Activated B cell treated with CpG ODN at 0.5 μM for 24 hours (primary cell): ENCODE measurements around the gene OSBPL5. TPM values are rescaled to one million over a fixed set of nuclear protein-coding genes. Genes with fewer than 3 reads are reported as not detected.

Experiments
- ATAC-seq: fragments of 200-7000 bp; cut with Tn5 transposase; one replicate; pipeline ENCODE4 v1.10.0; 2021; ENCODE audit warnings: low read depth, mild to moderate bottlenecking, moderate library complexity
- CTCF ChIA-PET: fragments of 350-600 bp; sonication (Branson Sonifier 250); formaldehyde crosslinking; loops from one replicate; lab custom pipeline; 2021; ENCODE audit warnings: antibody characterized with exemption; lab: Charles Lee
- POLR2A ChIA-PET: fragments of 350-600 bp; sonication (Branson Sonifier 250); formaldehyde crosslinking; loops from one replicate; lab custom pipeline; 2021; ENCODE audit warnings: antibody characterized with exemption; lab: Charles Lee
- DNase-seq: peaks from one replicate; pipeline ENCODE4 v3.0.0; 2022
- H3K27ac Mint-ChIP-seq: one replicate; pipeline ENCODE4 v1.8.0; 2020; ENCODE audit warnings: mixed read lengths
- H3K27me3 Mint-ChIP-seq: one replicate; pipeline ENCODE4 v1.8.0; 2021; ENCODE audit warnings: mixed read lengths
- H3K36me3 Mint-ChIP-seq: one replicate; pipeline ENCODE4 v1.8.0; 2021; ENCODE audit warnings: low read depth, mixed read lengths
- H3K4me1 Mint-ChIP-seq: one replicate; pipeline ENCODE4 v1.8.0; 2021; ENCODE audit warnings: mixed read lengths
- H3K4me3 Mint-ChIP-seq: one replicate; pipeline ENCODE4 v1.8.0; 2020; ENCODE audit warnings: mild to moderate bottlenecking, mixed read lengths
- H3K9me3 Mint-ChIP-seq: one replicate; pipeline ENCODE4 v1.8.0; 2020; ENCODE audit warnings: mixed read lengths
- CTCF ChIP-seq: fragments of 200-600 bp; IDR thresholded peaks from one replicate; pipeline ENCODE4 v1.8.0; 2022; ENCODE audit warnings: antibody characterized with exemption, mild to moderate bottlenecking
- intact Hi-C: fragments of 100-400 bp; cut with micrococcal nuclease; formaldehyde crosslinking; loops from one replicate; pipeline ENCODE4 v1.15.1; 2024
- total RNA-seq: library from RNA; stranded (reverse); gene quantifications from 2 replicates; pipeline ENCODE4 v1.2.3, GENCODE V29; 2022

The OSBPL5 gene
- total RNA-seq, 1 donor from 2014 or later: not detected

- POLR2A ChIA-PET: no interaction called here
- Mint-ChIP-seq H3K9me3 (no peaks in the 10 kb centered on the region), H3K27me3 (peaks cover 2% of the 10 kb centered on the region), H3K27ac (no peak overlapping the region), H3K4me3 (no peak overlapping the region), H3K36me3 (no peaks in the 10 kb centered on the region), H3K4me1 (no peaks in the 10 kb centered on the region)
- DNase-seq (no peak), ATAC-seq (no peak)
- TF ChIP-seq CTCF: no peak
- intact Hi-C loops: no loop called here
- CTCF ChIA-PET: no interaction called here
Observed at GRCh38 chr11:3146612-3147256, 18.4 kb downstream of the OSBPL5 start.

- intact Hi-C loops: no loop called here
- H3K4me1 Mint-ChIP-seq: no peaks in the 10 kb centered on the region
- H3K27ac Mint-ChIP-seq: no peak overlapping the region
- CTCF ChIA-PET: no interaction called here
- no peak overlapping the region for H3K4me3 Mint-ChIP-seq
- POLR2A ChIA-PET: no interaction called here
- no peak for DNase-seq
- TF ChIP-seq CTCF: no peak
- no peaks in the 10 kb centered on the region for H3K27me3 Mint-ChIP-seq
- no peak for ATAC-seq
- H3K36me3 Mint-ChIP-seq: no peaks in the 10 kb centered on the region
- no peaks in the 10 kb centered on the region for H3K9me3 Mint-ChIP-seq
Observed at GRCh38 chr11:3145206-3145520, 19.9 kb downstream of the OSBPL5 start.

- POLR2A ChIA-PET: no interaction called here
- DNase-seq: no peak
- no peak for ATAC-seq
- TF ChIP-seq CTCF: no peak
- CTCF ChIA-PET: no interaction called here
- H3K9me3 Mint-ChIP-seq: no peaks in the 10 kb centered on the region
- H3K27ac Mint-ChIP-seq: no peak overlapping the region
- no peaks in the 10 kb centered on the region for H3K27me3 Mint-ChIP-seq
- H3K36me3 Mint-ChIP-seq: no peaks in the 10 kb centered on the region
- H3K4me1 Mint-ChIP-seq: no peaks in the 10 kb centered on the region
- intact Hi-C loops: no loop called here
- no peak overlapping the region for H3K4me3 Mint-ChIP-seq
Observed at GRCh38 chr11:3144296-3145205, 20.6 kb downstream of the OSBPL5 start.

GRCh38 chr11:3143136-3143880, 21.8 kb downstream of the OSBPL5 start:
- Mint-ChIP-seq H3K4me1 (no peaks in the 10 kb centered on the region), H3K4me3 (no peak overlapping the region), H3K27me3 (no peaks in the 10 kb centered on the region), H3K27ac (no peak overlapping the region), H3K9me3 (no peaks in the 10 kb centered on the region), H3K36me3 (no peaks in the 10 kb centered on the region)
- no peak for ATAC-seq
- intact Hi-C loops: no loop called here
- no peak for TF ChIP-seq CTCF
- CTCF ChIA-PET: no interaction called here
- DNase-seq: no peak
- POLR2A ChIA-PET: no interaction called here

- DNase-seq: no peak
- Mint-ChIP-seq H3K27me3 (no peaks in the 10 kb centered on the region), H3K4me3 (no peak overlapping the region), H3K9me3 (no peaks in the 10 kb centered on the region), H3K27ac (no peak overlapping the region), H3K36me3 (no peaks in the 10 kb centered on the region), H3K4me1 (no peaks in the 10 kb centered on the region)
- POLR2A ChIA-PET: no interaction called here
- ATAC-seq: no peak
- CTCF ChIA-PET: no interaction called here
- intact Hi-C loops: no loop called here
- no peak for TF ChIP-seq CTCF
Observed at GRCh38 chr11:3140291-3140603, 24.9 kb downstream of the OSBPL5 start.
